Right atrium auricular region (tissue), 2 donors: ENCODE measurements around the gene FAM114A2. TPM values are rescaled to one million over a fixed set of nuclear protein-coding genes. Genes with fewer than 3 reads are reported as not detected.

Experiments used
- DNase-seq: peaks from one replicate; pipeline ENCODE4 v3.0.0-alpha.2; 2019; ENCODE audit warnings: low spot score
- H3K27ac ChIP-seq, 2 donors: fragments of 200-600 bp; sonication (generic); 1 replicate in 1 of 2; 2 replicates in 1 of 2; pipeline ENCODE4 v1.5.1; 2016 to 2019
- H3K27me3 ChIP-seq, 2 donors: fragments of 200-600 bp; sonication (generic); one replicate each; pipeline versions ENCODE4 v1.5.1 to v1.6.0; 2017 to 2019
- H3K36me3 ChIP-seq: fragments of 200-600 bp; sonication (generic); one replicate; pipeline ENCODE4 v1.5.1; 2016
- H3K4me1 ChIP-seq, 2 donors: fragments of 200-600 bp; sonication (generic); one replicate each; pipeline versions ENCODE4 v1.5.1 to v1.6.0; 2017 to 2019
- H3K4me3 ChIP-seq, 2 donors: fragments of 200-600 bp; sonication (generic); 1 replicate in 1 of 2; 2 replicates in 1 of 2; pipeline ENCODE4 v1.5.1; 2017 to 2019; ENCODE audit warnings: mild to moderate bottlenecking in 1 of 2, moderate library complexity in 1 of 2
- H3K9me3 ChIP-seq, 2 donors: fragments of 200-600 bp; sonication (generic); one replicate each; pipeline ENCODE4 v1.5.1; 2019
- total RNA-seq, 2 donors: library from RNA; depleted of rRNA; stranded (reverse); fragments of >200 nt; gene quantifications; one replicate each; pipeline ENCODE4 v1.1.0, GENCODE V29; 2016
- TF ChIP-seq, protein P1 (sequence below), 2 donors: fragments of 200-600 bp; sonication (generic); IDR thresholded peaks; one replicate each; pipeline ENCODE4 v1.5.1; 2019; ENCODE audit warnings: antibody characterized with exemption in 2 of 2

Gene FAM114A2
- total RNA-seq, 2 donors from 2014 or later: 11.1 to 18.5 TPM

DNA sequence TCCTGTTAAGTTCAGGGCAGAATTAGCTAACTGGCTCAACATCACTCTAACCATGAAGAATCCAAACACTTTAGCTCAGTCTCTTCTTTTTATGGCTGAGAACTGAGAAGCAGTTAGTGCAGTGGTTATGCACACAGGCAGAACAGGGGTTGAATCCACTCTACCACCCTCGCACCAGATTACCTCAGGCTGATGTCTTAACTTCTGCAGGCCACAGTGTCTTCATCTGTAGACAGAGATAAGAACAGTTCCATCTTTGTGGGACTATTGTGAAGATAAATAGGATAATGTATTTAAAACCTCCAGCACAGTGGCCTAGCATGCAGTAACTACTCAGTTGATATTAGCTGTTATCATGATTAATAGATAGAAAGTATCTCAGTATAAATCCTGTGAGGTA is 54.8 kb downstream of the FAM114A2 start:
- no peaks in the 10 kb centered on the region for H3K4me1 ChIP-seq
- no peaks in the 10 kb centered on the region for H3K36me3 ChIP-seq
- H3K9me3 ChIP-seq: no peaks in the 10 kb centered on the region
- H3K27ac ChIP-seq: no peak overlapping the region
- H3K27me3 ChIP-seq: no peaks in the 10 kb centered on the region
- TF ChIP-seq, protein P1, sequence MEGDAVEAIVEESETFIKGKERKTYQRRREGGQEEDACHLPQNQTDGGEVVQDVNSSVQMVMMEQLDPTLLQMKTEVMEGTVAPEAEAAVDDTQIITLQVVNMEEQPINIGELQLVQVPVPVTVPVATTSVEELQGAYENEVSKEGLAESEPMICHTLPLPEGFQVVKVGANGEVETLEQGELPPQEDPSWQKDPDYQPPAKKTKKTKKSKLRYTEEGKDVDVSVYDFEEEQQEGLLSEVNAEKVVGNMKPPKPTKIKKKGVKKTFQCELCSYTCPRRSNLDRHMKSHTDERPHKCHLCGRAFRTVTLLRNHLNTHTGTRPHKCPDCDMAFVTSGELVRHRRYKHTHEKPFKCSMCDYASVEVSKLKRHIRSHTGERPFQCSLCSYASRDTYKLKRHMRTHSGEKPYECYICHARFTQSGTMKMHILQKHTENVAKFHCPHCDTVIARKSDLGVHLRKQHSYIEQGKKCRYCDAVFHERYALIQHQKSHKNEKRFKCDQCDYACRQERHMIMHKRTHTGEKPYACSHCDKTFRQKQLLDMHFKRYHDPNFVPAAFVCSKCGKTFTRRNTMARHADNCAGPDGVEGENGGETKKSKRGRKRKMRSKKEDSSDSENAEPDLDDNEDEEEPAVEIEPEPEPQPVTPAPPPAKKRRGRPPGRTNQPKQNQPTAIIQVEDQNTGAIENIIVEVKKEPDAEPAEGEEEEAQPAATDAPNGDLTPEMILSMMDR (IDR thresholded peaks at IDR 0.05): no peak
- DNase-seq: no peak
- no peak overlapping the region for H3K4me3 ChIP-seq

DNA sequence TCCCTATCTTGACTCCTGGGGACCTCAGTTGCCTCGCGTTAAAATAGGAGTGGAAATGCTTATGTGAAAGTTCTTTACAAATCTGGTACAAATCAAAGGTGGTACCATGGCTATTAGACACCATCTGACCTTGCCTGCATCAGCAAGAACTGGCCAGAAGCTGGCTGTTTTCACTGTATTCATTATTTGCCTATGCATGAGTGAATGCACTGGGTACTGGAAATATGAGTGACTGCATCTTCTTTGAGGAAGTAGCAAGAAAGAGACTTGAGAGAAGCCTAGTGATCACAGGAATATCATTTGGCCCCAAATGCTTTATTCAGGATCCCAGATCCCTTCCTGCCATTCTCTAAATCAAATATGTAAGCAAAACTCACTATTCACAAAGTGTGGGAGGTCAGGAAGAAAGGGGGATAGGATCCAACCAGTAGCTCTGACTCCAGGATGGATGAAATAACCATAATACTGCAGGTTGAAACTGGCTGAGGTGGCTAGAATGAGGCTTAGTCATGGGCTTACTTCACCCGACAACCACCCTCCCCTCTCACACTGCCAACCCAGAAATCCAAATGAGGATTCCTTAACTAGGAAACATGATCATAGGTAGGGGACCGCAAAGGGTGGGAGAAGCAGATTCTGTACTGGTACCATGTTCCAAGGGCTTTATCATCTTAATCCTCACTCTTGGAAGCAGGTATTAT is 56.7 kb downstream of the FAM114A2 start:
- no peak for DNase-seq
- H3K27me3 ChIP-seq: no peaks in the 10 kb centered on the region
- no peaks in the 10 kb centered on the region for H3K9me3 ChIP-seq
- no peaks in the 10 kb centered on the region for H3K4me1 ChIP-seq
- no peak overlapping the region for H3K4me3 ChIP-seq
- H3K36me3 ChIP-seq: no peaks in the 10 kb centered on the region
- TF ChIP-seq, protein P1 (IDR thresholded peaks at IDR 0.05): no peak
- no peak overlapping the region for H3K27ac ChIP-seq

DNA sequence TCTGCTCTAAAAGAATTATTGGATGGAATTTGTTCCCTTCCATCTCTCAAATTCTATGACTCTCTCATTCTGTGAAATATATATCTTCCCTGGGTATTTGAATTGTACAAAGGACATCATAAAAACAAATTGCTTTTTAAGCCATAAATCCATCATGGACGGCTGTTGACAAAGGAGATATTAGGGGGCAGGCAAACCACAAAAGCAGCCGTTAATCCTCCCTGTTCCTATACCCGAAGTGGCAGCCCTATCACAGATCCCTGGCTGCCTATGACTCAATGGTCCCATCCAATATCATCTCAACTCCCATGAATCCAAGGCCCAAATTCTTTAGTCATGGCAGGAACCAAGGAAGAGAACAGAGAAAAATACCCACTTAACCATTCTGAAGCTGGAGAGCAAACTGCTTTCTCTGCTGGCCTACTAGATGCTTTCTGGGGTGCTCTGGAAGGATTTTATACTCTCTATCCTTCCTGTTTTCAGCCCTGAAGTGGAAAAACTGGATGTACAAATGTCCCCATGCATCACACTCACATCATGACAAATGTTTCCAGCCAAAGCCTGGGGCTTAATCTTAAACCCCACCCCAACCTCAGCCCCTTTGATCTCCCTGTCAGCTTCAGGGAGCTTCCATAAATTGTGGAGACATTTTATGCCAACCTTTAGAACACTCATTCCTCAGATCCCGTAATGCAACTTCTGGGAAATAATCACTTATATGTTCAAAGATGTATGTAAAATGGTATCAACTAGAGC is 59.5 kb downstream of the FAM114A2 start:
- DNase-seq: no peak

GRCh38 chr5:153974813-153975163 is 63.9 kb downstream of the FAM114A2 start:
- H3K9me3 ChIP-seq: no peaks in the 10 kb centered on the region
- no peaks in the 10 kb centered on the region for H3K36me3 ChIP-seq
- DNase-seq: no peak
- H3K4me3 ChIP-seq: no peak overlapping the region
- H3K27me3 ChIP-seq: no peaks in the 10 kb centered on the region
- H3K4me1 ChIP-seq: peaks cover 0 to 6% of the 10 kb centered on the region in 2 donors
- H3K27ac ChIP-seq: no peak overlapping the region
- TF ChIP-seq, protein P1 (IDR thresholded peaks at IDR 0.05): no peak

More for the DNA sequence above, 59.5 kb downstream of the FAM114A2 start:
- no peak overlapping the region for H3K4me3 ChIP-seq
- no peaks in the 10 kb centered on the region for H3K36me3 ChIP-seq
- H3K9me3 ChIP-seq: no peaks in the 10 kb centered on the region
- TF ChIP-seq, protein P1 (IDR thresholded peaks at IDR 0.05): no peak
- H3K4me1 ChIP-seq: peaks cover 0 to 6% of the 10 kb centered on the region in 2 donors
- no peaks in the 10 kb centered on the region for H3K27me3 ChIP-seq
- H3K27ac ChIP-seq: no peak overlapping the region

- no peak overlapping the region for H3K4me3 ChIP-seq
- DNase-seq: no peak
- peaks cover 0 to 6% of the 10 kb centered on the region in 2 donors for H3K4me1 ChIP-seq
- no peak overlapping the region for H3K27ac ChIP-seq
- H3K9me3 ChIP-seq: no peaks in the 10 kb centered on the region
- no peaks in the 10 kb centered on the region for H3K27me3 ChIP-seq
- H3K36me3 ChIP-seq: no peaks in the 10 kb centered on the region
- TF ChIP-seq, protein P1 (IDR thresholded peaks at IDR 0.05): peak; percentile 61 to 81
Observed at GRCh38 chr5:153974131-153974812, 64.4 kb downstream of the FAM114A2 start.
